BJ (cell line): ENCODE data around the gene TPT1. TPM values are rescaled to one million over a fixed set of nuclear protein-coding genes. Genes with fewer than 3 reads are reported as not detected.

Experiments
- CTCF ChIA-PET: fragments of 350-600 bp; formaldehyde crosslinking; extraction: SDS; loops from one replicate; lab custom pipeline; 2021; ENCODE audit warnings: antibody characterized with exemption, inconsistent platforms; lab: Yijun Ruan, JAX
- POLR2A ChIA-PET: fragments of 300-600 bp; sonication (Branson Sonifier 250); formaldehyde crosslinking; extraction: SDS; loops from one replicate; lab custom pipeline; 2021; ENCODE audit warnings: antibody characterized with exemption; lab: Charles Lee
- DNase-seq: peaks from one replicate; pipeline ENCODE4 v3.0.0-alpha.2; 2011; ENCODE audit warnings: low read depth
- H3K27me3 ChIP-seq: 2 replicates; pipeline ENCODE4 v1.6.0; 2011; ENCODE audit warnings: low read length; ENCODE audit not compliant: control insufficient read depth, insufficient read depth
- H3K36me3 ChIP-seq: 2 replicates; pipeline ENCODE4 v1.5.1; 2011; ENCODE audit warnings: low read length; ENCODE audit not compliant: control insufficient read depth, insufficient read depth
- H3K4me3 ChIP-seq: 2 replicates; pipeline ENCODE4 v1.5.1; 2011; ENCODE audit warnings: low read depth, mild to moderate bottlenecking, control low read depth, low read length
- CTCF ChIP-seq: IDR thresholded peaks from 2 replicates; pipeline ENCODE4 v1.5.1; 2011; ENCODE audit warnings: low read depth, mild to moderate bottlenecking, control low read depth, inconsistent platforms, low read length, moderate library complexity; ENCODE audit not compliant: insufficient read depth
- polyA plus RNA-seq: library from polyadenylated mRNA; depleted of rRNA; stranded (reverse); fragments of >200 nt; gene quantifications from 2 replicates; pipeline ENCODE4 v1.2.3, GENCODE V29; 2011

Gene TPT1
- polyA plus RNA-seq, 1 experiment: 2,445 TPM

GRCh38 chr13:45332831-45333219 is 8.2 kb downstream of the TPT1 start:
- POLR2A ChIA-PET: no interaction called here
- no peaks in the 10 kb centered on the region for H3K27me3 ChIP-seq
- DNase-seq: no peak
- CTCF ChIA-PET: interaction anchor here (0.6 to 1.1 kb wide), 3 partner anchors 17 to 1097 kb away, joined by 3 to 4 read pairs (median 3); no protein-coding TSS in a partner anchor
- no peak for TF ChIP-seq CTCF
- peaks cover 12% of the 10 kb centered on the region for H3K36me3 ChIP-seq
- H3K4me3 ChIP-seq: no peak overlapping the region

- peaks cover 9% of the 10 kb centered on the region for H3K36me3 ChIP-seq
- POLR2A ChIA-PET: interaction anchor here (0.6 to 0.9 kb wide), 4 partner anchors 9 to 382 kb away, joined by 3 to 5 read pairs (median 4); partner anchors contain the start of gene TPT1
- CTCF ChIA-PET: interaction anchor here (0.6 to 1.1 kb wide), 4 partner anchors 17 to 1097 kb away, joined by 3 to 4 read pairs (median 3); no protein-coding TSS in a partner anchor
- no peak overlapping the region for H3K4me3 ChIP-seq
- no peak for TF ChIP-seq CTCF
- DNase-seq: peak; percentile 91
- H3K27me3 ChIP-seq: no peaks in the 10 kb centered on the region
Measured at GRCh38 chr13:45332036-45332830, 8.8 kb downstream of the TPT1 start.

GRCh38 chr13:45331692-45332035 is 9.3 kb downstream of the TPT1 start:
- H3K4me3 ChIP-seq: no peak overlapping the region
- CTCF ChIA-PET: interaction anchor here (1.2 kb wide), 1 partner anchor 22 kb away, joined by 4 read pairs; no protein-coding TSS in a partner anchor
- no peaks in the 10 kb centered on the region for H3K27me3 ChIP-seq
- TF ChIP-seq CTCF: no peak
- peaks cover 7% of the 10 kb centered on the region for H3K36me3 ChIP-seq
- no peak for DNase-seq
- POLR2A ChIA-PET: interaction anchor here (0.6 to 0.9 kb wide), 4 partner anchors 10 to 382 kb away, joined by 3 to 5 read pairs (median 4); partner anchors contain the start of gene TPT1

- Histone ChIP-seq H3K27me3 (no peaks in the 10 kb centered on the region), H3K36me3 (peaks cover 4% of the 10 kb centered on the region), H3K4me3 (no peak overlapping the region)
- POLR2A ChIA-PET: interaction anchor here (0.9 kb wide), 1 partner anchor 10 kb away, joined by 5 read pairs; the partner anchor contains the start of gene TPT1
- DNase-seq: no peak
- CTCF ChIA-PET: interaction anchor here (1.1 to 1.2 kb wide), 2 partner anchors 9 to 21 kb away, joined by 3 to 4 read pairs; no protein-coding TSS in a partner anchor
- TF ChIP-seq CTCF: no peak
Measured at GRCh38 chr13:45331123-45331619, 9.8 kb downstream of the TPT1 start.

- no peak for TF ChIP-seq CTCF
- no peaks in the 10 kb centered on the region for H3K27me3 ChIP-seq
- peak; percentile 74 for DNase-seq
- CTCF ChIA-PET: interaction anchor here (1.6 kb wide), 1 partner anchor 282 kb away, joined by 3 read pairs; no protein-coding TSS in a partner anchor
- POLR2A ChIA-PET: interaction anchor here (0.6 to 1.4 kb wide), 4 partner anchors 9 to 1247 kb away, joined by 4 to 14 read pairs (median 8); no protein-coding TSS in a partner anchor
- H3K4me3 ChIP-seq: no peak overlapping the region
- no peaks in the 10 kb centered on the region for H3K36me3 ChIP-seq
Measured at GRCh38 chr13:45328661-45329111, 12.3 kb downstream of the TPT1 start.
